Astrocyte of the cerebellum (primary cell): Measurements from ENCODE around the gene CAMKMT.

Experiments
- DNase-seq: peaks from one replicate; pipeline ENCODE4 v3.0.0-alpha.2; 2011; ENCODE audit warnings: low read depth
- H3K4me3 ChIP-seq: 2 replicates; pipeline ENCODE4 v1.5.1; 2011; ENCODE audit warnings: mild to moderate bottlenecking, low read depth, low read length, moderate library complexity
- CTCF ChIP-seq: IDR thresholded peaks from 2 replicates; pipeline ENCODE4 v1.5.1; 2012; ENCODE audit warnings: low read length, low read depth, moderate library complexity, mild to moderate bottlenecking; ENCODE audit errors: missing control alignments
- in situ Hi-C: cut with HindIII; loops from 2 replicates; pipeline ENCODE4 v1.10.0; 2017; ENCODE audit warnings: low sequenced_read_pairs

CAMKMT gene

GRCh38 chr2:44772669-44773378 is 411.1 kb downstream of the CAMKMT start:
- H3K4me3 ChIP-seq, result no peak overlapping the region
- DNase-seq, result no peak
- TF ChIP-seq CTCF, result no peak
- in situ Hi-C loops, result no loop called here

GRCh38 chr2:44774826-44775492 is 413.2 kb downstream of the CAMKMT start:
- in situ Hi-C loops, result no loop called here
- DNase-seq, result no peak
- no peak for TF ChIP-seq CTCF
- no peak overlapping the region for H3K4me3 ChIP-seq

GRCh38 chr2:44777036-44777435 is 415.3 kb downstream of the CAMKMT start:
- in situ Hi-C loops, result no loop called here
- no peak overlapping the region for H3K4me3 ChIP-seq
- no peak for TF ChIP-seq CTCF
- no peak for DNase-seq

- in situ Hi-C loops, result no loop called here
- H3K4me3 ChIP-seq, result no peak overlapping the region
- TF ChIP-seq CTCF, result no peak
- no peak for DNase-seq
These were observed 415.8 kb downstream of the CAMKMT start for GRCh38 chr2:44777537-44777936.

GRCh38 chr2:44778221-44778654 is 416.5 kb downstream of the CAMKMT start:
- H3K4me3 ChIP-seq, result no peak overlapping the region
- in situ Hi-C loops, result no loop called here
- TF ChIP-seq CTCF, result no peak
- DNase-seq, result no peak

GRCh38 chr2:44778671-44779476 is 417.1 kb downstream of the CAMKMT start:
- in situ Hi-C loops, result no loop called here
- no peak overlapping the region for H3K4me3 ChIP-seq
- TF ChIP-seq CTCF, result no peak
- DNase-seq, result no peak
